HEK293 (cell line): ENCODE measurements around the gene IFI30.

Experiments used
- GLIS1 ChIP-seq: fragments of 450-650 bp; formaldehyde crosslinking; IDR thresholded peaks from 2 replicates; pipeline ENCODE4 v1.5.1; 2016; ENCODE audit warnings: missing biosample characterization, missing genetic modification characterization
- IKZF3 ChIP-seq: fragments of 450-650 bp; IDR thresholded peaks from 2 replicates; pipeline ENCODE4 v1.5.0; 2018; ENCODE audit warnings: missing biosample characterization, mild to moderate bottlenecking, missing genetic modification characterization, moderate library complexity
- PATZ1 ChIP-seq: fragments of 450-650 bp; formaldehyde crosslinking; IDR thresholded peaks from 2 replicates; pipeline ENCODE4 v1.5.1; 2016; ENCODE audit warnings: missing biosample characterization, missing genetic modification characterization
- SETDB1 ChIP-seq: IDR thresholded peaks from one replicate; pipeline ENCODE4 v1.6.1; 2017; ENCODE audit warnings: mild to moderate bottlenecking, low read length, moderate library complexity, mixed read lengths; ENCODE audit not compliant: insufficient read length
- TCF7L2 ChIP-seq: IDR thresholded peaks from 2 replicates; pipeline ENCODE4 v1.6.1; 2011; ENCODE audit warnings: low read depth, mild to moderate bottlenecking, inconsistent platforms, low read length, moderate library complexity, borderline replicate concordance
- ZBTB44 ChIP-seq: fragments of 450-650 bp; IDR thresholded peaks from 2 replicates; pipeline ENCODE4 v1.5.1; 2018; ENCODE audit warnings: missing biosample characterization, mild to moderate bottlenecking, missing genetic modification characterization
- ZBTB7A ChIP-seq: fragments of 450-650 bp; formaldehyde crosslinking; IDR thresholded peaks from 2 replicates; pipeline ENCODE4 v1.5.1; 2016; ENCODE audit warnings: low read depth, missing biosample characterization, missing genetic modification characterization
- ZNF112 ChIP-seq: fragments of 450-650 bp; formaldehyde crosslinking; IDR thresholded peaks from 2 replicates; pipeline ENCODE4 v1.5.0; 2017; ENCODE audit warnings: missing biosample characterization, missing genetic modification characterization
- ZNF114 ChIP-seq: fragments of 450-650 bp; formaldehyde crosslinking; IDR thresholded peaks from 2 replicates; pipeline ENCODE4 v1.5.0; 2017; ENCODE audit warnings: missing biosample characterization, missing genetic modification characterization
- ZNF121 ChIP-seq: fragments of 450-650 bp; formaldehyde crosslinking; IDR thresholded peaks from 2 replicates; pipeline ENCODE4 v1.5.1; 2016; ENCODE audit warnings: missing biosample characterization, missing genetic modification characterization
- ZNF148 ChIP-seq: fragments of 450-650 bp; formaldehyde crosslinking; IDR thresholded peaks from 2 replicates; pipeline ENCODE4 v1.5.0; 2017; ENCODE audit warnings: missing biosample characterization, missing genetic modification characterization, borderline replicate concordance
- ZNF2 ChIP-seq: fragments of 450-650 bp; formaldehyde crosslinking; IDR thresholded peaks from 2 replicates; pipeline ENCODE4 v1.5.1; 2016; ENCODE audit warnings: missing biosample characterization, missing genetic modification characterization
- ZNF211 ChIP-seq: fragments of 450-650 bp; formaldehyde crosslinking; IDR thresholded peaks from 2 replicates; pipeline ENCODE4 v1.5.1; 2016; ENCODE audit warnings: low read depth, missing biosample characterization, missing genetic modification characterization
- ZNF404 ChIP-seq: fragments of 450-650 bp; formaldehyde crosslinking; IDR thresholded peaks from 2 replicates; pipeline ENCODE4 v1.5.1; 2017; ENCODE audit warnings: missing biosample characterization, missing genetic modification characterization
- ZNF48 ChIP-seq: fragments of 450-650 bp; formaldehyde crosslinking; IDR thresholded peaks from 2 replicates; pipeline ENCODE4 v1.5.1; 2016; ENCODE audit warnings: missing biosample characterization, missing genetic modification characterization
- ZNF510 ChIP-seq: fragments of 450-650 bp; formaldehyde crosslinking; IDR thresholded peaks from 2 replicates; pipeline ENCODE4 v1.5.1; 2018; ENCODE audit warnings: mild to moderate bottlenecking, missing genetic modification characterization, missing biosample characterization; ENCODE audit not compliant: insufficient replicate concordance
- ZNF544 ChIP-seq: fragments of 450-650 bp; formaldehyde crosslinking; IDR thresholded peaks from 2 replicates; pipeline ENCODE4 v1.5.0; 2017; ENCODE audit warnings: missing biosample characterization, missing genetic modification characterization
- ZNF548 ChIP-seq: fragments of 450-650 bp; formaldehyde crosslinking; IDR thresholded peaks from 2 replicates; pipeline ENCODE4 v1.5.1; 2016; ENCODE audit warnings: missing biosample characterization, missing genetic modification characterization
- ZNF610 ChIP-seq: fragments of 450-650 bp; formaldehyde crosslinking; IDR thresholded peaks from 2 replicates; pipeline ENCODE4 v1.5.1; 2016; ENCODE audit warnings: missing biosample characterization, missing genetic modification characterization, borderline replicate concordance
- ZNF623 ChIP-seq: fragments of 450-650 bp; formaldehyde crosslinking; IDR thresholded peaks from 2 replicates; pipeline ENCODE4 v1.5.1; 2016; ENCODE audit warnings: missing biosample characterization, missing genetic modification characterization
- ZNF624 ChIP-seq: fragments of 450-650 bp; formaldehyde crosslinking; IDR thresholded peaks from 2 replicates; pipeline ENCODE4 v1.5.1; 2017; ENCODE audit warnings: missing biosample characterization, missing genetic modification characterization
- ZNF654 ChIP-seq: fragments of 450-650 bp; formaldehyde crosslinking; IDR thresholded peaks from 2 replicates; pipeline ENCODE4 v1.5.1; 2016; ENCODE audit warnings: low read depth, missing biosample characterization, missing genetic modification characterization
- ZNF692 ChIP-seq: fragments of 450-650 bp; formaldehyde crosslinking; IDR thresholded peaks from 2 replicates; pipeline ENCODE4 v1.5.1; 2016; ENCODE audit warnings: missing biosample characterization, missing genetic modification characterization
- ZNF791 ChIP-seq: fragments of 450-650 bp; formaldehyde crosslinking; IDR thresholded peaks from 2 replicates; pipeline ENCODE4 v1.5.1; 2016; ENCODE audit warnings: missing biosample characterization, missing genetic modification characterization
- ZNF830 ChIP-seq: fragments of 450-650 bp; IDR thresholded peaks from 2 replicates; pipeline ENCODE4 v1.5.0; 2018; ENCODE audit warnings: missing biosample characterization, missing genetic modification characterization, low read depth, mild to moderate bottlenecking, moderate library complexity
- TF ChIP-seq, protein P1 (sequence below): fragments of 450-650 bp; formaldehyde crosslinking; IDR thresholded peaks from 2 replicates; pipeline ENCODE4 v1.5.1; 2016; ENCODE audit warnings: missing biosample characterization, missing genetic modification characterization
- TF ChIP-seq, protein P2 (sequence below): fragments of 450-650 bp; formaldehyde crosslinking; IDR thresholded peaks from 2 replicates; pipeline ENCODE4 v1.5.1; 2016; ENCODE audit warnings: missing biosample characterization, missing genetic modification characterization

Gene IFI30

DNA sequence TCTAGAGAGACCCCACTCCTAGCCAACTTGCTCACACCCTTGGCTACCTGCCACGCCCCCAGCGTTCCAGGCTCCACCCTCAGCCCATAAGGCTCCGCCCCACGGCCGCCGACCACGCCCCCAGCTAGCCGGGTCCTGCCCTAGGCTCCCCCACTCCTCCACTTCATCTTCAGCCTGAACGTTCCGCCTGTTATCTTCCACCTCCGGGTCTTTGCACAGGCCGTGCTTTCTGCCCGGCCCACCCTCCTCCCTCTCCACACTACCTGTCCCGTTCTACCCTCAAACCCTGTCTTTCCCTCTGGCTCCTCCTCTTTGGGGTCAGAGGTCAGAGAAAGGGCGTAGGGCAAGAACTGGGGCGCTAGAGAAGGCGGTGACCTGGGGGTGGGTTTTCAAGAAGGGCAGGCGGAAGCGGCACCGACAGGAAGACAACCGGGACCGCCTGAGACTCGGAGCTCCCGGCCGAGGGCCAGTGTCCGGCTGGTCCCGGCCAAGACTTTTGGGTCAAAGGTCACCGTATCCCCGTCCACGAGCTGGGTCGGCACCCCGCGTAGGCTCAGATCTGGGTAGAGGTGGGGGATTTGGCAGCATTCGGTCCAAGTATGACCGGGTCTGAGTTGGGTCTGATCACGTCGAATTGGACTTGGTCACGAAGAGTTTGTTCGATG lies 50.4 kb downstream of the IFI30 start (continued):
- TF ChIP-seq PATZ1 (tag by site-specific recombination): peak; percentile 89
- TF ChIP-seq TCF7L2: no peak
- TF ChIP-seq ZBTB7A (tag by site-specific recombination): no peak
- TF ChIP-seq ZNF830 (tag by site-specific recombination): no peak
- TF ChIP-seq IKZF3 (tag by site-specific recombination): no peak
- TF ChIP-seq ZNF121: no peak
- TF ChIP-seq ZNF623 (tag by site-specific recombination): peak; percentile 96
- TF ChIP-seq, protein P1, sequence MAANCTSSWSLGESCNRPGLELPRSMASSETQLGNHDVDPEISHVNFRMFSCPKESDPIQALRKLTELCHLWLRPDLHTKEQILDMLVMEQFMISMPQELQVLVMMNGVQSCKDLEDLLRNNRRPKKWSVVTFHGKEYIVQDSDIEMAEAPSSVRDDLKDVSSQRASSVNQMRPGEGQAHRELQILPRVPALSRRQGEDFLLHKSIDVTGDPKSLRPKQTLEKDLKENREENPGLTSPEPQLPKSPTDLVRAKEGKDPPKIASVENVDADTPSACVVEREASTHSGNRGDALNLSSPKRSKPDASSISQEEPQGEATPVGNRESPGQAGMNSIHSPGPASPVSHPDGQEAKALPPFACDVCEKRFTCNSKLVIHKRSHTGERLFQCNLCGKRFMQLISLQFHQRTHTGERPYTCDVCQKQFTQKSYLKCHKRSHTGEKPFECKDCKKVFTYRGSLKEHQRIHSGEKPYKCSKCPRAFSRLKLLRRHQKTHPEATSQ (tag by site-specific recombination): 0 out of 2 replicates have a peak, but pooled peaks have one; percentile 35
- TF ChIP-seq ZBTB44 (tag by site-specific recombination): no peak
- no peak for TF ChIP-seq ZNF548 (tag by site-specific recombination)
- TF ChIP-seq ZNF791 (tag by site-specific recombination): no peak
- TF ChIP-seq ZNF692 (tag by site-specific recombination): peak; percentile 64; the same call in 1 of the 2 replicates
- TF ChIP-seq ZNF624: no peak
- TF ChIP-seq SETDB1: no peak
- TF ChIP-seq ZNF654: no peak
- TF ChIP-seq ZNF48 (tag by site-specific recombination): no peak
- TF ChIP-seq ZNF114 (tag by site-specific recombination): no peak
- TF ChIP-seq ZNF148: no peak
- 0 out of 2 replicates have a peak, but pooled peaks have one; percentile 33 for TF ChIP-seq ZNF2 (tag by site-specific recombination)
- TF ChIP-seq, protein P2, sequence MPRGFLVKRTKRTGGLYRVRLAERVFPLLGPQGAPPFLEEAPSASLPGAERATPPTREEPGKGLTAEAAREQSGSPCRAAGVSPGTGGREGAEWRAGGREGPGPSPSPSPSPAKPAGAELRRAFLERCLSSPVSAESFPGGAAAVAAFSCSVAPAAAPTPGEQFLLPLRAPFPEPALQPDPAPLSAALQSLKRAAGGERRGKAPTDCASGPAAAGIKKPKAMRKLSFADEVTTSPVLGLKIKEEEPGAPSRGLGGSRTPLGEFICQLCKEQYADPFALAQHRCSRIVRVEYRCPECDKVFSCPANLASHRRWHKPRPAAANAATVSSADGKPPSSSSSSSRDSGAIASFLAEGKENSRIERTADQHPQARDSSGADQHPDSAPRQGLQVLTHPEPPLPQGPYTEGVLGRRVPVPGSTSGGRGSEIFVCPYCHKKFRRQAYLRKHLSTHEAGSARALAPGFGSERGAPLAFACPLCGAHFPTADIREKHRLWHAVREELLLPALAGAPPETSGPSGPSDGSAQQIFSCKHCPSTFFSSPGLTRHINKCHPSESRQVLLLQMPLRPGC (tag by site-specific recombination): no peak
- no peak for TF ChIP-seq GLIS1 (tag by site-specific recombination)
- no peak for TF ChIP-seq ZNF112
- TF ChIP-seq ZNF211 (tag by site-specific recombination): no peak
- 0 out of 2 replicates have a peak, but pooled peaks have one; percentile 50 for TF ChIP-seq ZNF610 (tag by site-specific recombination)
- TF ChIP-seq ZNF510 (tag by site-specific recombination): no peak
- TF ChIP-seq ZNF404: no peak
- no peak for TF ChIP-seq ZNF544 (tag by site-specific recombination)
